ENCODE measurements around the gene TACC3. TPM values are rescaled to one million over a fixed set of nuclear protein-coding genes. Genes with fewer than 3 reads are reported as not detected.

TACC3 gene
- total RNA-seq, 1 experiment from 2014 or later, result 32.0 TPM

DNA sequence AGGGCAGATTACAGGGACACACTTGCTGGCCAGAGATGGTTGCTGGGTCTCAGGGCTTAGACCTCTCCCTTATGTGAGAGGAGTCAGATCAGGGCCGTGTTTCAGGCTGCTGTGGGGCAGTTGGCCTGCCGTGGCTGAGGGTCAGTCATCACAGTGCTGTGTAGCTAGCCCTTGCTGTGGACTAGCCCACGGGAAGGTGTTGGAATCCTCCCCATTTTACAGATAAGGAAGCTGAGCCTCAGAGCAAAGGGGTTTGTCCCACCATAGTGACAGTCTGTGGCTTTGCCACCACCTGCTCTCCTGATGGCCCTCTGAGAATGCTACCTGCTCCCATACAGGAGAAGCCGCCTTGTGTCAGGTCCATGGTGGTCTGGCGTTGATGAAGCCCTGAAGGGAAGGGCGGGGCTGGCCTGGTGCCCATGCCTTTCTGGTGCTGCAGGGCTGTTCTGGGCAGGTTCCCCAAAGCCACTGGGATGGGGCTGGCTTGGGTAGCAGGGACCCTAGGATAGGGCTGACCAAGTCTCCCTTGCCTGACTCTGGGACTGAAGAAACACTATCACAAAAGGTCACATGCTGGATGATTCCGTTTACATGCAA, 34.8 kb upstream of the TACC3 start:
- Histone ChIP-seq H4K20me1 (ENCODE audit: low read length) (no peaks in the 10 kb centered on the region), H3K4me2 (ENCODE audit: low read length) (no peak overlapping the region), H3K4me3 (ENCODE audit: low read length) (no peak overlapping the region), H3K9me3 (ENCODE audit: low read length) (no peaks in the 10 kb centered on the region), H3K4me1 (ENCODE audit: insufficient read depth, low read length) (peaks cover 5% of the 10 kb centered on the region; the same call in 1 of the 2 replicates), H3K79me2 (ENCODE audit: low read length) (no peaks in the 10 kb centered on the region), H2AFZ (ENCODE audit: low read length) (no peak overlapping the region), H3K9ac (ENCODE audit: low read length) (no peak overlapping the region), H3K36me3 (ENCODE audit: low read depth, low read length) (peaks cover 10% of the 10 kb centered on the region), H3F3A (ENCODE audit: low read length, unreplicated experiment) (no peaks in the 10 kb centered on the region), H3K27ac (ENCODE audit: low read length) (no peak overlapping the region), H3K9me2 (replicated peaks; ENCODE audit: low read length) (no peaks in the 10 kb centered on the region), H3K27me3 (ENCODE audit: low read length) (no peaks in the 10 kb centered on the region)
- ChIA-PET POLR2A (ENCODE audit: unreplicated experiment) (no interaction called here), CTCF (no interaction called here)
- no TSS peak for BruUV-seq (replicated peaks)
- DNase-seq (no peak), ATAC-seq (no peak)
- TF ChIP-seq EZH2phosphoT487 (IDR thresholded peaks at IDR 0.05; ENCODE audit: borderline replicate concordance, low read length) (no peak), EZH2 (IDR thresholded peaks at IDR 0.05; ENCODE audit: low read length, unreplicated experiment) (no peak)
- TF ChIP-seq, protein P1, sequence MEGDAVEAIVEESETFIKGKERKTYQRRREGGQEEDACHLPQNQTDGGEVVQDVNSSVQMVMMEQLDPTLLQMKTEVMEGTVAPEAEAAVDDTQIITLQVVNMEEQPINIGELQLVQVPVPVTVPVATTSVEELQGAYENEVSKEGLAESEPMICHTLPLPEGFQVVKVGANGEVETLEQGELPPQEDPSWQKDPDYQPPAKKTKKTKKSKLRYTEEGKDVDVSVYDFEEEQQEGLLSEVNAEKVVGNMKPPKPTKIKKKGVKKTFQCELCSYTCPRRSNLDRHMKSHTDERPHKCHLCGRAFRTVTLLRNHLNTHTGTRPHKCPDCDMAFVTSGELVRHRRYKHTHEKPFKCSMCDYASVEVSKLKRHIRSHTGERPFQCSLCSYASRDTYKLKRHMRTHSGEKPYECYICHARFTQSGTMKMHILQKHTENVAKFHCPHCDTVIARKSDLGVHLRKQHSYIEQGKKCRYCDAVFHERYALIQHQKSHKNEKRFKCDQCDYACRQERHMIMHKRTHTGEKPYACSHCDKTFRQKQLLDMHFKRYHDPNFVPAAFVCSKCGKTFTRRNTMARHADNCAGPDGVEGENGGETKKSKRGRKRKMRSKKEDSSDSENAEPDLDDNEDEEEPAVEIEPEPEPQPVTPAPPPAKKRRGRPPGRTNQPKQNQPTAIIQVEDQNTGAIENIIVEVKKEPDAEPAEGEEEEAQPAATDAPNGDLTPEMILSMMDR (conservative IDR thresholded peaks at IDR 0.05; ENCODE audit: low read depth, low read length), result no peak
- intact Hi-C loops (cut with micrococcal nuclease), result no loop called here

GRCh38 chr4:1690698-1691097, 30.6 kb upstream of the TACC3 start:
- no peak overlapping the region for H3K4me2 ChIP-seq (ENCODE audit: low read length)
- DNase-seq (no peak), ATAC-seq (no peak)
- H3K27me3 ChIP-seq (ENCODE audit: low read length), result no peaks in the 10 kb centered on the region
- ChIA-PET CTCF (no interaction called here), POLR2A (ENCODE audit: unreplicated experiment) (no interaction called here)
- H3K9ac ChIP-seq (ENCODE audit: low read length), result no peak overlapping the region
- H3K9me3 ChIP-seq (ENCODE audit: low read length), result no peaks in the 10 kb centered on the region
- no peaks in the 10 kb centered on the region for H3K4me1 ChIP-seq (ENCODE audit: insufficient read depth, low read length)
- no peaks in the 10 kb centered on the region for H3F3A ChIP-seq (ENCODE audit: low read length, unreplicated experiment)
- no peak overlapping the region for H2AFZ ChIP-seq (ENCODE audit: low read length)
- H3K79me2 ChIP-seq (ENCODE audit: low read length), result no peaks in the 10 kb centered on the region
- H3K9me2 ChIP-seq (replicated peaks; ENCODE audit: low read length), result no peaks in the 10 kb centered on the region
- no TSS peak for BruUV-seq (replicated peaks)
- no peaks in the 10 kb centered on the region for H4K20me1 ChIP-seq (ENCODE audit: low read length)
- H3K27ac ChIP-seq (ENCODE audit: low read length), result no peak overlapping the region
- H3K4me3 ChIP-seq (ENCODE audit: low read length), result no peak overlapping the region
- H3K36me3 ChIP-seq (ENCODE audit: low read depth, low read length), result peaks cover 40% of the 10 kb centered on the region
- intact Hi-C loops (cut with micrococcal nuclease), result no loop called here
- TF ChIP-seq EZH2phosphoT487 (IDR thresholded peaks at IDR 0.05; ENCODE audit: borderline replicate concordance, low read length) (no peak), EZH2 (IDR thresholded peaks at IDR 0.05; ENCODE audit: low read length, unreplicated experiment) (no peak)
- TF ChIP-seq, protein P1 (conservative IDR thresholded peaks at IDR 0.05; ENCODE audit: low read depth, low read length), result no peak

GRCh38 chr4:1691737-1692373, 29.5 kb upstream of the TACC3 start:
- Histone ChIP-seq H3F3A (ENCODE audit: low read length, unreplicated experiment) (no peaks in the 10 kb centered on the region), H3K4me2 (ENCODE audit: low read length) (no peak overlapping the region), H3K27ac (ENCODE audit: low read length) (no peak overlapping the region), H3K9ac (ENCODE audit: low read length) (no peak overlapping the region), H3K9me2 (replicated peaks; ENCODE audit: low read length) (no peaks in the 10 kb centered on the region), H3K4me3 (ENCODE audit: low read length) (no peak overlapping the region), H3K9me3 (ENCODE audit: low read length) (no peaks in the 10 kb centered on the region), H3K79me2 (ENCODE audit: low read length) (no peaks in the 10 kb centered on the region), H4K20me1 (ENCODE audit: low read length) (no peaks in the 10 kb centered on the region), H3K36me3 (ENCODE audit: low read depth, low read length) (peaks cover 44% of the 10 kb centered on the region), H3K27me3 (ENCODE audit: low read length) (no peaks in the 10 kb centered on the region), H3K4me1 (ENCODE audit: insufficient read depth, low read length) (no peaks in the 10 kb centered on the region), H2AFZ (ENCODE audit: low read length) (no peak overlapping the region)
- BruUV-seq (replicated peaks), result no TSS peak
- POLR2A ChIA-PET (ENCODE audit: unreplicated experiment), result no interaction called here
- intact Hi-C loops (cut with micrococcal nuclease), result no loop called here
- ATAC-seq, result no peak
- CTCF ChIA-PET, result no interaction called here
- DNase-seq, result no peak
- TF ChIP-seq, protein P1 (conservative IDR thresholded peaks at IDR 0.05; ENCODE audit: low read depth, low read length), result no peak
- TF ChIP-seq EZH2phosphoT487 (IDR thresholded peaks at IDR 0.05; ENCODE audit: borderline replicate concordance, low read length), result no peak
- no peak for TF ChIP-seq EZH2 (IDR thresholded peaks at IDR 0.05; ENCODE audit: low read length, unreplicated experiment)

Measured in PC-3 (cell line).